HepG2 (cell line): ENCODE measurements around the gene NRBF2.

Source experiments
- HNRNPL ChIP-seq: fragments of 200-400 bp; formaldehyde crosslinking; IDR thresholded peaks from 2 replicates; pipeline ENCODE4 v1.6.1; 2017; ENCODE audit warnings: mild to moderate bottlenecking, low read depth, low read length
- TF ChIP-seq, protein P1 (sequence below): sonication (generic); formaldehyde crosslinking; IDR thresholded peaks from 2 replicates; pipeline ENCODE4 v1.4.0; 2020; ENCODE audit warnings: missing genetic modification reagents

DNA sequence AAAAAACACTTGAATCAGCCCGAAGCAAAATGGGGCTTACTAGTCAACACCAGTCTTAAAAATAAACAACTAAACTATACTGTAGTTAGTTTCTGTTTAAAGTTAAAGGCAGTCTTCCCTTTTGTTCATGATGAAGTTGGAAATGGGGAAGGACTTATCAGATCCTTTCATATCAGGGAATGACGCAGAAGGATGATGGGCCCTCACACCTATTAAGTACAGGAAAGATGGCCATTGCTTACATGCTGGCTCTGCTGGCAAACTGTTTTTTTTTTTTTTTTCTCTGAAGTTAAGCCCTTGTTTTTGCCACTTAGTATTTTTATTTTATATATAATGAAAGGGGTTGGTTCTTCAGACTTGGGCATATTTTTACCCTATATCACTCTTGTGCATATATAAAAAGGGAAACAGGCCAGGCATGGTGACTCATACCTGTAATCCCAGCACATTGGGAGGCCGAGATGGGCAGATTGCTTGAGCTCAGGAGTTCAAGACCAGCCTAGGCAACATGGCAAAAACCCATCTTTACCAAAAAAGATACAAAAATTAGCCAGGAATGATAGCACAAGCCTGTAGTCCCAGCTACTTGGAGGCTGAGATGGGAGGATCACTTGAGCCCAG is 16.6 kb upstream of the NRBF2 start:
- no peak for TF ChIP-seq HNRNPL
- TF ChIP-seq, protein P1, sequence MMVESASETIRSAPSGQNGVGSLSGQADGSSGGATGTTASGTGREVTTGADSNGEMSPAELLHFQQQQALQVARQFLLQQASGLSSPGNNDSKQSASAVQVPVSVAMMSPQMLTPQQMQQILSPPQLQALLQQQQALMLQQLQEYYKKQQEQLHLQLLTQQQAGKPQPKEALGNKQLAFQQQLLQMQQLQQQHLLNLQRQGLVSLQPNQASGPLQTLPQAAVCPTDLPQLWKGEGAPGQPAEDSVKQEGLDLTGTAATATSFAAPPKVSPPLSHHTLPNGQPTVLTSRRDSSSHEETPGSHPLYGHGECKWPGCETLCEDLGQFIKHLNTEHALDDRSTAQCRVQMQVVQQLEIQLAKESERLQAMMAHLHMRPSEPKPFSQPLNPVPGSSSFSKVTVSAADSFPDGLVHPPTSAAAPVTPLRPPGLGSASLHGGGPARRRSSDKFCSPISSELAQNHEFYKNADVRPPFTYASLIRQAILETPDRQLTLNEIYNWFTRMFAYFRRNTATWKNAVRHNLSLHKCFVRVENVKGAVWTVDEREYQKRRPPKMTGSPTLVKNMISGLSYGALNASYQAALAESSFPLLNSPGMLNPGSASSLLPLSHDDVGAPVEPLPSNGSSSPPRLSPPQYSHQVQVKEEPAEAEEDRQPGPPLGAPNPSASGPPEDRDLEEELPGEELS (CRISPR knock-in tag) = no peak
